Brain pericyte (primary cell): ENCODE measurements around the gene LDB3.

Experiments
- DNase-seq: peaks from one replicate; pipeline ENCODE4 v3.0.0-alpha.2; 2012; ENCODE audit warnings: low read depth, low spot score

LDB3 gene

GRCh38 chr10:86759073-86759672 lies 90.9 kb downstream of the LDB3 start:
- no peak for DNase-seq

- no peak for DNase-seq
These were observed 95.1 kb downstream of the LDB3 start for GRCh38 chr10:86763404-86763803.

- no peak for DNase-seq
These were observed 97.2 kb downstream of the LDB3 start for GRCh38 chr10:86765548-86765947.

GRCh38 chr10:86768412-86769062 lies 100.2 kb downstream of the LDB3 start:
- no peak for DNase-seq

- DNase-seq = no peak
These were observed 101.7 kb downstream of the LDB3 start for GRCh38 chr10:86769991-86770390.

GRCh38 chr10:86770412-86770960 lies 102.2 kb downstream of the LDB3 start:
- no peak for DNase-seq

- no peak for DNase-seq
These were observed 105.2 kb downstream of the LDB3 start for GRCh38 chr10:86773498-86773897.

GRCh38 chr10:86775056-86775869 lies 107.0 kb downstream of the LDB3 start:
- no peak for DNase-seq

- no peak for DNase-seq
These were observed 107.5 kb downstream of the LDB3 start for GRCh38 chr10:86775870-86776180.

- DNase-seq = no peak
These were observed 111.1 kb downstream of the LDB3 start for GRCh38 chr10:86779220-86780017.

- DNase-seq = no peak
These were observed 114.5 kb downstream of the LDB3 start for GRCh38 chr10:86782701-86783418.

- DNase-seq = no peak
These were observed 116.7 kb downstream of the LDB3 start for GRCh38 chr10:86785037-86785436.
